Hepatocyte (in vitro differentiated cells): ENCODE data around the gene TACC2.

Experiments used
- CTCF ChIP-seq: fragments of 200-600 bp; sonication (generic); IDR thresholded peaks from 2 replicates; pipeline ENCODE4 v1.5.1; 2016; ENCODE audit warnings: antibody characterized with exemption, mild to moderate bottlenecking; ENCODE audit not compliant: poor library complexity
- EZH2 ChIP-seq: fragments of 200-600 bp; sonication (generic); IDR thresholded peaks from 2 replicates; pipeline ENCODE4 v1.6.1; 2016; ENCODE audit warnings: antibody characterized with exemption, mild to moderate bottlenecking, borderline replicate concordance
- EZH2phosphoT487 ChIP-seq: fragments of 200-600 bp; sonication (generic); IDR thresholded peaks from one replicate; pipeline ENCODE4 v1.6.1; 2018; ENCODE audit warnings: antibody characterized with exemption, mild to moderate bottlenecking, low read depth, moderate library complexity; ENCODE audit not compliant: unreplicated experiment, severe bottlenecking

DNA sequence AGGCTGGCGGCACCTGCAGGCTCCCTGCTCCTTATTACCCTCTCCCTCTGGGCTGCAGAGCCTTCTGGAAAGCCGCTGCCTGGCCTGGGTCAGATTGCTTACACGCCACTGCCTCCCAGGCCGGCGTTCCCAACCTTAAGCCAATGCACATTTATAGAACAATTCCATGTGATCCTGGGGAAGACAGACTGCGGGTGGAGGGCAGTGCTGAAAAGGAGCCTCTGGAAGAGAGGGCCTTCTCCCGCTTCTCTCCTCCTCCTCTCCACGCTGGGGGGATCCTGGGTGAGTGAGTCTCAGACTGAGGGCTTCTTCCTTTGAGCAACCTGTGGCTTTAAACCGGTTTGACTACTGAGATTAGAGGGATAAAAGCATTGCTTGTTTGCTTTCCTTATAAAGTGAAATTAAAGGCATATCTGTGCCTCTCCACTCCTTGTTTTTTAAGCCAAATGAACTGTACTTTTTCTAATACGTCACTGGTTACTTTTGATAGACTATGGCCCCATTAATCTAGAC lies 5.5 kb downstream of the TACC2 start:
- TF ChIP-seq CTCF (no peak), EZH2 (no peak), EZH2phosphoT487 (no peak)
